HepG2 (cell line): ENCODE results near the gene ECHDC1.

Experiments
- CTCF ChIP-seq: sonication (generic); formaldehyde crosslinking; IDR thresholded peaks from 2 replicates; pipeline ENCODE4 v1.5.0; 2020; ENCODE audit warnings: mild to moderate bottlenecking, missing genetic modification reagents, moderate library complexity
- ELF3 ChIP-seq: IDR thresholded peaks from 2 replicates; pipeline ENCODE4 v1.6.1; 2016; ENCODE audit warnings: missing genetic modification reagents, missing compliant biosample characterization
- ERF ChIP-seq: IDR thresholded peaks from 2 replicates; pipeline ENCODE4 v1.6.1; 2018; ENCODE audit warnings: missing biosample characterization, missing genetic modification reagents
- EZH2 ChIP-seq: conservative IDR thresholded peaks from 2 replicates; pipeline ENCODE4 v1.6.1; 2012; ENCODE audit warnings: mild to moderate bottlenecking, low read depth, low read length, moderate library complexity
- IRF9 ChIP-seq: sonication (generic); formaldehyde crosslinking; IDR thresholded peaks from 2 replicates; pipeline ENCODE4 v1.8.0; 2022; ENCODE audit warnings: missing genetic modification reagents, mild to moderate bottlenecking, borderline replicate concordance
- MYC ChIP-seq: sonication (generic); formaldehyde crosslinking; IDR thresholded peaks from 2 replicates; pipeline ENCODE4 v1.9.0; 2021; ENCODE audit warnings: missing genetic modification reagents, borderline replicate concordance
- SOX13 ChIP-seq, 3 experiments: fragments of 450-650 bp in 1 of 3; sonication (generic) in 1 of 3; formaldehyde crosslinking in 1 of 3; IDR thresholded peaks in 2 of 3; conservative IDR thresholded peaks in 1 of 3; 2 replicates each; pipeline versions ENCODE4 v1.5.0 to v1.6.1; 2016 to 2020; ENCODE audit warnings: antibody characterized with exemption in 1 of 3, mild to moderate bottlenecking in 1 of 3, missing compliant biosample characterization in 1 of 3, missing genetic modification reagents in 1 of 3, moderate library complexity in 1 of 3
- TFDP2 ChIP-seq: sonication (generic); formaldehyde crosslinking; IDR thresholded peaks from 2 replicates; pipeline ENCODE4 v1.4.0; 2020; ENCODE audit warnings: missing genetic modification reagents
- ZNF746 ChIP-seq: sonication (generic); formaldehyde crosslinking; IDR thresholded peaks from 2 replicates; pipeline ENCODE4 v1.8.0; 2022; ENCODE audit warnings: mild to moderate bottlenecking, missing genetic modification reagents
- ZNF878 ChIP-seq: sonication (generic); formaldehyde crosslinking; IDR thresholded peaks from 2 replicates; pipeline ENCODE4 v1.8.1; 2023; ENCODE audit warnings: mild to moderate bottlenecking, missing genetic modification reagents, moderate library complexity

- TF ChIP-seq ERF: peak; percentile 84
- no peak for TF ChIP-seq ZNF878
- peak; percentile 12; the same call in 1 of the 2 replicates for TF ChIP-seq CTCF (CRISPR knock-in tag)
- TF ChIP-seq TFDP2 (CRISPR knock-in tag): 0 out of 2 replicates have a peak, but pooled peaks have one; percentile 37
- peak; percentile 91 for TF ChIP-seq ELF3 (CRISPR knock-in tag)
- peak; percentile 98 for TF ChIP-seq MYC (CRISPR knock-in tag)
- TF ChIP-seq EZH2: no peak
- TF ChIP-seq SOX13 (IDR thresholded peaks at IDR 0.05): peak; percentile 44; the same call in 1 of the 2 replicates
- TF ChIP-seq SOX13 (CRISPR knock-in tag; conservative IDR thresholded peaks at IDR 0.05 in 1 of 2, IDR thresholded peaks at IDR 0.05 in 1 of 2): peak in 1 of 2 experiments; percentile 70; a peak in 2 of 4 replicates
- TF ChIP-seq IRF9 (CRISPR knock-in tag): peak; percentile 87
- TF ChIP-seq ZNF746 (CRISPR knock-in tag): peak; percentile 66; the same call in 1 of the 2 replicates
These were observed at the start of gene ECHDC1 for GRCh38 chr6:127342946-127343808.
